Measurements from ENCODE around the gene NEURL2. TPM values are rescaled to one million over a fixed set of nuclear protein-coding genes. Genes with fewer than 3 reads are reported as not detected.

The NEURL2 gene
- total RNA-seq, 4 donors from 2014 or later, result 8.5 to 32.0 (median 11.6) TPM

GRCh38 chr20:45888681-45889080 is 2.3 kb downstream of the NEURL2 start:
- TF ChIP-seq CTCF (IDR thresholded peaks at IDR 0.05), result no peak
- DNase-seq (ENCODE audit: low spot score), result no peak
- ATAC-seq (ENCODE audit: low FRiP score), result no peak

- no peak for TF ChIP-seq CTCF (IDR thresholded peaks at IDR 0.05)
- ATAC-seq (ENCODE audit: low FRiP score), result no peak
- no peak for DNase-seq (ENCODE audit: low spot score)
Measured at GRCh38 chr20:45887346-45887715, 3.7 kb downstream of the NEURL2 start, which contains the start of gene SPATA25. Gene SPATA25 (minus strand): TSS chr20:45887622. CDS start chr20:45887590, 32 bp downstream.

- ATAC-seq (ENCODE audit: low FRiP score) (no peak), DNase-seq (ENCODE audit: low spot score) (no peak)
- no peak for TF ChIP-seq CTCF (IDR thresholded peaks at IDR 0.05)
Measured at GRCh38 chr20:45886590-45887345, 4.2 kb downstream of the NEURL2 start.

GRCh38 chr20:45883100-45883469 is 7.9 kb downstream of the NEURL2 start:
- DNase-seq (ENCODE audit: low spot score) (no peak), ATAC-seq (ENCODE audit: low FRiP score) (no peak)
- no peak for TF ChIP-seq CTCF (IDR thresholded peaks at IDR 0.05)

- no peak for ATAC-seq (ENCODE audit: low FRiP score)
- no peak for TF ChIP-seq CTCF (IDR thresholded peaks at IDR 0.05)
- DNase-seq (ENCODE audit: low spot score), result no peak
Measured at GRCh38 chr20:45882469-45883099, 8.4 kb downstream of the NEURL2 start.

GRCh38 chr20:45880988-45881788 is 9.8 kb downstream of the NEURL2 start, which contains the start of gene ZSWIM1:
Gene ZSWIM1 (plus strand): TSS chr20:45881227. CDS start chr20:45882593, 1,366 bp downstream.
- no peak for TF ChIP-seq CTCF (IDR thresholded peaks at IDR 0.05)
- DNase-seq (ENCODE audit: low spot score) (peak; percentile 100), ATAC-seq (ENCODE audit: low FRiP score) (peak; percentile 90)

All from omental fat pad (tissue), 4 donors.